T-helper 2 cell treated with Interferon-gamma antibody and Interleukin-4, amounts not matched to agents 100 ng/mL and 5 ng/mL, for 36 hours (primary cell): ENCODE results near the gene SDS. TPM values are rescaled to one million over a fixed set of nuclear protein-coding genes. Genes with fewer than 3 reads are reported as not detected.

ENCODE experiments used
- intact Hi-C: fragments of 100-400 bp; cut with micrococcal nuclease; formaldehyde crosslinking; loops from one replicate; pipeline ENCODE4 v1.15.1; 2023
- total RNA-seq: library from RNA; stranded (reverse); gene quantifications from 2 replicates; pipeline ENCODE4 v1.2.3, GENCODE V29; 2022

Gene SDS
- total RNA-seq: not detected in 2 replicates

GRCh38 chr12:113403435-113404415 lies at the start of gene SDS:
Gene SDS, minus strand, starts transcription at chr12:113403887. Its CDS starts 4,179 bp downstream, at chr12:113399708.
- intact Hi-C loops: no loop called here

- intact Hi-C loops: no loop called here
These were observed 49.6 kb upstream of the SDS start for GRCh38 chr12:113453330-113453729.

- intact Hi-C loops: no loop called here
These were observed 48.8 kb upstream of the SDS start for GRCh38 chr12:113452458-113452857.

- intact Hi-C loops: no loop called here
These were observed 46.2 kb upstream of the SDS start for GRCh38 chr12:113449839-113450238.

GRCh38 chr12:113449299-113449698 lies 45.6 kb upstream of the SDS start:
- intact Hi-C loops: no loop called here

GRCh38 chr12:113448873-113449272 lies 45.2 kb upstream of the SDS start:
- intact Hi-C loops: no loop called here

GRCh38 chr12:113445544-113446171 lies 42.0 kb upstream of the SDS start:
- intact Hi-C loops: no loop called here

GRCh38 chr12:113443030-113443539 lies 39.4 kb upstream of the SDS start:
- intact Hi-C loops: no loop called here

- intact Hi-C loops: no loop called here
These were observed 37.5 kb upstream of the SDS start for GRCh38 chr12:113440947-113441782.

GRCh38 chr12:113440336-113440735 lies 36.6 kb upstream of the SDS start:
- intact Hi-C loops: no loop called here

GRCh38 chr12:113439606-113440030 lies 35.9 kb upstream of the SDS start:
- intact Hi-C loops: no loop called here

GRCh38 chr12:113439301-113439597 lies 35.6 kb upstream of the SDS start:
- intact Hi-C loops: no loop called here

GRCh38 chr12:113438523-113439300 lies 35.0 kb upstream of the SDS start:
- intact Hi-C loops: no loop called here

GRCh38 chr12:113437729-113438100 lies 34.0 kb upstream of the SDS start:
- intact Hi-C loops: no loop called here

- intact Hi-C loops: no loop called here
These were observed 33.5 kb upstream of the SDS start for GRCh38 chr12:113436993-113437728.

- intact Hi-C loops: no loop called here
These were observed 32.9 kb upstream of the SDS start for GRCh38 chr12:113436586-113436985.

GRCh38 chr12:113435367-113435766 lies 31.7 kb upstream of the SDS start:
- intact Hi-C loops: no loop called here

- intact Hi-C loops: no loop called here
These were observed 29.3 kb upstream of the SDS start for GRCh38 chr12:113432986-113433385.

- intact Hi-C loops: no loop called here
These were observed 24.8 kb upstream of the SDS start for GRCh38 chr12:113428482-113428881.

GRCh38 chr12:113427882-113428281 lies 24.2 kb upstream of the SDS start:
- intact Hi-C loops: no loop called here
